NCI-H2196 (cell line): ENCODE data around the gene ITIH4.
"Not testable (repeated sequence)": the region's sequence is repeated elsewhere in the genome, so short reads cannot be mapped to it uniquely, and the experiment has no call there.

Experiments used
- DNase-seq: peaks from one replicate; lab custom pipeline; 2025; ENCODE audit not compliant: unreplicated experiment; lab: John Stamatoyannopoulos, UW

Gene ITIH4

GRCh38 chr3:52787246-52787645 is 43.2 kb downstream of the ITIH4 start:
- DNase-seq: no peak

GRCh38 chr3:52786330-52787215 is 43.9 kb downstream of the ITIH4 start:
- no peak for DNase-seq

- DNase-seq: no peak
These were observed 45.4 kb downstream of the ITIH4 start for GRCh38 chr3:52784931-52785590.

- DNase-seq: no peak
These were observed 46.4 kb downstream of the ITIH4 start for GRCh38 chr3:52784021-52784621.

- DNase-seq: no peak
These were observed 47.3 kb downstream of the ITIH4 start for GRCh38 chr3:52783211-52783555.

GRCh38 chr3:52782412-52783210 is 47.9 kb downstream of the ITIH4 start:
- no peak for DNase-seq

- no peak for DNase-seq
These were observed 48.7 kb downstream of the ITIH4 start for GRCh38 chr3:52781741-52782140.

GRCh38 chr3:52779837-52780585 is 50.5 kb downstream of the ITIH4 start:
- no peak for DNase-seq

GRCh38 chr3:52779011-52779836 is 51.2 kb downstream of the ITIH4 start:
- DNase-seq: no peak

- no peak for DNase-seq
These were observed 52.3 kb downstream of the ITIH4 start for GRCh38 chr3:52777959-52778805.

GRCh38 chr3:52777127-52777958 is 53.1 kb downstream of the ITIH4 start, which contains the start of gene ITIH1:
Gene ITIH1, plus strand, starts transcription at chr3:52777599. Its CDS starts 17 bp downstream, at chr3:52777616.
- no peak for DNase-seq

- DNase-seq: not testable (repeated sequence)
These were observed 54.0 kb downstream of the ITIH4 start for GRCh38 chr3:52776486-52776885.

- DNase-seq: no peak
These were observed 54.6 kb downstream of the ITIH4 start for GRCh38 chr3:52775877-52776276.

GRCh38 chr3:52774901-52775864 is 55.3 kb downstream of the ITIH4 start:
- peak; percentile 5 for DNase-seq

- DNase-seq: no peak
These were observed 56.3 kb downstream of the ITIH4 start for GRCh38 chr3:52774066-52774713.
